GM12878 (cell line): ENCODE results near the gene OOEP. TPM values are rescaled to one million over a fixed set of nuclear protein-coding genes. Genes with fewer than 3 reads are reported as not detected.

ENCODE experiments used
- ATAC-seq: fragments of 200-7000 bp; cut with Tn5 transposase; 3 replicates; pipeline ENCODE4 v1.9.1; 2020; ENCODE audit warnings: mild to moderate bottlenecking, moderate library complexity
- BruUV-seq: library from RNA; stranded (reverse); fragments of 400-500 nt; replicated peaks from 2 replicates; lab custom pipeline; 2021; lab: Mats Ljungman, UMichigan
- CTCF ChIA-PET: fragments of 300-600 bp; sonication (Branson Sonifier 250); formaldehyde crosslinking; extraction: SDS; loops from one replicate; lab custom pipeline; 2021; ENCODE audit warnings: inconsistent platforms; lab: Yijun Ruan, JAX
- POLR2A ChIA-PET: fragments of 350-600 bp; formaldehyde crosslinking; extraction: SDS; loops from one replicate; lab custom pipeline; 2021; ENCODE audit warnings: inconsistent platforms; lab: Charles Lee
- RAD21 ChIA-PET: fragments of 300-600 bp; sonication (Branson Sonifier 250); formaldehyde crosslinking; loops from one replicate; lab custom pipeline; 2023; ENCODE audit warnings: antibody characterized with exemption; ENCODE audit not compliant: unreplicated experiment; lab: Charles Lee
- SMC1A ChIA-PET: fragments of 300-600 bp; sonication (Branson Sonifier 250); formaldehyde crosslinking; loops from one replicate; lab custom pipeline; 2023; ENCODE audit not compliant: unreplicated experiment, uncharacterized antibody; lab: Charles Lee
- DNase-seq: peaks from one replicate; pipeline ENCODE4 v3.0.0-alpha.2; 2011; ENCODE audit warnings: low read depth, low spot score
- FAIRE-seq: peaks from 3 replicates; lab custom pipeline; 2011; peaks lifted over from hg19 to GRCh38; lab: Jason Lieb, UNC
- H2AFZ ChIP-seq: 2 replicates; pipeline ENCODE4 v1.6.0; 2011; ENCODE audit warnings: low read depth, low read length, control low read depth; ENCODE audit not compliant: control insufficient read depth
- H3K27ac ChIP-seq: 2 replicates; pipeline ENCODE4 v1.5.1; 2011; ENCODE audit warnings: control low read depth; ENCODE audit not compliant: control insufficient read depth, insufficient read depth
- H3K27me3 ChIP-seq, 2 experiments: replicated peaks in 1 of 2; 2 replicates each; pipeline versions ENCODE4 v1.6.0 to v1.6.1; 2011; ENCODE audit warnings: low read length in 1 of 2; ENCODE audit not compliant: control insufficient read depth in 2 of 2, insufficient read depth in 2 of 2
- H3K36me3 ChIP-seq, 2 experiments: 2 replicates each; pipeline ENCODE4 v1.5.1; 2011; ENCODE audit warnings: low read length in 1 of 2; ENCODE audit not compliant: control insufficient read depth in 2 of 2, insufficient read depth in 2 of 2
- H3K4me1 ChIP-seq: 2 replicates; pipeline ENCODE4 v1.6.1; 2011; ENCODE audit warnings: mild to moderate bottlenecking, low read length, moderate library complexity, mixed read lengths; ENCODE audit not compliant: control insufficient read depth, insufficient read depth
- H3K4me2 ChIP-seq: 2 replicates; pipeline ENCODE4 v1.6.0; 2011; ENCODE audit warnings: control low read depth; ENCODE audit not compliant: control insufficient read depth, insufficient read depth
- H3K4me3 ChIP-seq: fragments of 200-600 bp; sonication (generic); 2 replicates; pipeline ENCODE4 v1.5.1; 2016
- H3K79me2 ChIP-seq: 2 replicates; pipeline ENCODE4 v1.6.0; 2011; ENCODE audit warnings: low read length; ENCODE audit not compliant: control insufficient read depth, insufficient read depth
- H3K9ac ChIP-seq: 2 replicates; pipeline ENCODE4 v1.8.0; 2011; ENCODE audit warnings: low read length, control low read depth, mixed read lengths; ENCODE audit not compliant: control insufficient read depth, insufficient read depth
- H3K9me3 ChIP-seq: replicated peaks from 3 replicates; pipeline ENCODE4 v1.5.1; 2011; ENCODE audit warnings: mild to moderate bottlenecking, low read length; ENCODE audit not compliant: control insufficient read depth, insufficient read depth
- H4K20me1 ChIP-seq: 2 replicates; pipeline ENCODE4 v1.6.0; 2011; ENCODE audit not compliant: control insufficient read depth, insufficient read depth
- ETV6 ChIP-seq, 2 experiments: fragments of 450-650 bp in 1 of 2; IDR thresholded peaks in 1 of 2; conservative IDR thresholded peaks in 1 of 2; 2 replicates each; pipeline ENCODE4 v1.6.1; 2014; ENCODE audit warnings: antibody characterized with exemption in 1 of 2, borderline replicate concordance in 1 of 2, low read depth in 1 of 2, mild to moderate bottlenecking in 1 of 2, moderate library complexity in 1 of 2
- GABPA ChIP-seq: IDR thresholded peaks from 2 replicates; pipeline ENCODE4 v1.6.1; 2014; ENCODE audit warnings: antibody characterized with exemption, low read depth, mild to moderate bottlenecking, inconsistent platforms
- GATAD2B ChIP-seq: fragments of 450-650 bp; conservative IDR thresholded peaks from 2 replicates; pipeline ENCODE4 v1.6.1; 2017; ENCODE audit warnings: low read depth, mild to moderate bottlenecking, moderate library complexity
- HDGF ChIP-seq: fragments of 450-650 bp; IDR thresholded peaks from 2 replicates; pipeline ENCODE4 v1.6.1; 2016; ENCODE audit warnings: antibody characterized with exemption
- NBN ChIP-seq: fragments of 450-650 bp; IDR thresholded peaks from 2 replicates; pipeline ENCODE4 v1.6.1; 2016
- NR2F1 ChIP-seq: fragments of 450-650 bp; conservative IDR thresholded peaks from 2 replicates; pipeline ENCODE4 v1.6.1; 2017; ENCODE audit warnings: mild to moderate bottlenecking
- RUNX3 ChIP-seq: IDR thresholded peaks from 2 replicates; pipeline ENCODE4 v1.6.1; 2012; ENCODE audit warnings: low read length, inconsistent platforms
- TARDBP ChIP-seq: IDR thresholded peaks from 2 replicates; pipeline ENCODE4 v1.6.1; 2016; ENCODE audit warnings: borderline replicate concordance
- WGBS: methylation state at CpG from one replicate; pipeline ENCODE4 v1.1.6; 2016; ENCODE audit warnings: low lambda C conversion rate; ENCODE audit not compliant: insufficient replicate concordance, insufficient coverage; ENCODE audit errors: missing lambda C conversion rate; 5-methylcytosine and 5-hydroxymethylcytosine counted together
- in situ Hi-C: fragments of 300-500 bp; cut with MboI; formaldehyde crosslinking; loops from 9 replicates; pipeline ENCODE4 v1.14.3; 2018; ENCODE audit warnings: mixed read lengths
- intact Hi-C: fragments of 100-400 bp; cut with micrococcal nuclease; formaldehyde crosslinking; loops from one replicate; pipeline ENCODE4 v1.14.2; 2022; ENCODE audit not compliant: unreplicated experiment
- polyA plus RNA-seq, 11 experiments: library from polyadenylated mRNA; depleted of rRNA in 4 of 11; unstranded in 6 of 11; stranded (reverse) in 5 of 11; fragments of >200 nt; fragmentation: Nextera tagmentation in 4 of 11; fragmentation: Illumina TruSeq in 1 of 11; extraction: Ambion mirVana in 4 of 11; extraction: Trizol in 1 of 11; gene quantifications; 1 replicate in 1 of 11; 2 replicates in 10 of 11; pipeline versions ENCODE4 v1.2.1 to v1.2.3, GENCODE V29; 2011 to 2016; ENCODE audit warnings: inconsistent platforms in 2 of 11, missing spikeins in 2 of 11, low read depth in 1 of 11
- total RNA-seq, 4 experiments: library from RNA; depleted of rRNA in 3 of 4; stranded (reverse); fragments of >200 nt in 3 of 4; fragmentation: Illumina TruSeq in 1 of 4; extraction: Trizol in 1 of 4; gene quantifications; 2 replicates each; pipeline versions ENCODE4 v1.2.1 to v1.2.3, GENCODE V29; 2013 to 2021
- TF ChIP-seq, protein P1 (sequence below): fragments of 150-350 bp; IDR thresholded peaks from 2 replicates; pipeline ENCODE4 v1.6.1; 2016; ENCODE audit warnings: low read depth, low read length

OOEP gene
- total and polyA plus RNA-seq, 10 of the 15 experiments (the other 5 are each of a cell fraction or from before 2014, with no cell fraction given): 0.08 TPM; not detected in 9

DNA sequence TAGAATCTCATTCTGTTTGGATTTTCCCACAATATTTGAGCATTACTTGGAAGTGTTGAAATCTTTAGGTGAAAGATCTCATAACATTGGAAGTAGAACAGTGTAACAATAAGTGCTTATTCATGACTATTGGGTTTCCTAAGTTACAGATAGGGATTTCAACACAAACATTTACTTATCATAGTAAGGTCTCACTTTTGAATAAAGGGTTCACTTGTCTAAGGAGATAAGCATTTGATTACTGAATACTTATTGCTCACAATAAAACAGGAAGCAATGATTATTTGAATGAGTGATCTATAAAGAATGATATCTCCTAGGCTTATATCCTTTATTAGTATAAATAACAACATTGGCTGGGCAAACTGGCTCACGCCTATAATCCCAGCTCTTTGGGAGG is 39.7 kb upstream of the OOEP start:
- TF ChIP-seq NR2F1 (no peak), HDGF (no peak), GABPA (no peak), TARDBP (no peak), NBN (no peak), ETV6 (conservative IDR thresholded peaks at IDR 0.05 in 1 of 2, IDR thresholded peaks at IDR 0.05 in 1 of 2; ENCODE audit: borderline replicate concordance in 1 of 2, low read depth in 1 of 2) (no peak), GATAD2B (no peak), RUNX3 (no peak)
- TF ChIP-seq, protein P1, sequence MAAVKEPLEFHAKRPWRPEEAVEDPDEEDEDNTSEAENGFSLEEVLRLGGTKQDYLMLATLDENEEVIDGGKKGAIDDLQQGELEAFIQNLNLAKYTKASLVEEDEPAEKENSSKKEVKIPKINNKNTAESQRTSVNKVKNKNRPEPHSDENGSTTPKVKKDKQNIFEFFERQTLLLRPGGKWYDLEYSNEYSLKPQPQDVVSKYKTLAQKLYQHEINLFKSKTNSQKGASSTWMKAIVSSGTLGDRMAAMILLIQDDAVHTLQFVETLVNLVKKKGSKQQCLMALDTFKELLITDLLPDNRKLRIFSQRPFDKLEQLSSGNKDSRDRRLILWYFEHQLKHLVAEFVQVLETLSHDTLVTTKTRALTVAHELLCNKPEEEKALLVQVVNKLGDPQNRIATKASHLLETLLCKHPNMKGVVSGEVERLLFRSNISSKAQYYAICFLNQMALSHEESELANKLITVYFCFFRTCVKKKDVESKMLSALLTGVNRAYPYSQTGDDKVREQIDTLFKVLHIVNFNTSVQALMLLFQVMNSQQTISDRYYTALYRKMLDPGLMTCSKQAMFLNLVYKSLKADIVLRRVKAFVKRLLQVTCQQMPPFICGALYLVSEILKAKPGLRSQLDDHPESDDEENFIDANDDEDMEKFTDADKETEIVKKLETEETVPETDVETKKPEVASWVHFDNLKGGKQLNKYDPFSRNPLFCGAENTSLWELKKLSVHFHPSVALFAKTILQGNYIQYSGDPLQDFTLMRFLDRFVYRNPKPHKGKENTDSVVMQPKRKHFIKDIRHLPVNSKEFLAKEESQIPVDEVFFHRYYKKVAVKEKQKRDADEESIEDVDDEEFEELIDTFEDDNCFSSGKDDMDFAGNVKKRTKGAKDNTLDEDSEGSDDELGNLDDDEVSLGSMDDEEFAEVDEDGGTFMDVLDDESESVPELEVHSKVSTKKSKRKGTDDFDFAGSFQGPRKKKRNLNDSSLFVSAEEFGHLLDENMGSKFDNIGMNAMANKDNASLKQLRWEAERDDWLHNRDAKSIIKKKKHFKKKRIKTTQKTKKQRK: no peak
- POLR2A ChIA-PET: no interaction called here
- H3K4me1 ChIP-seq: no peaks in the 10 kb centered on the region
- DNase-seq (no peak), FAIRE-seq (no peak), ATAC-seq (no peak)
- RAD21 ChIA-PET: no interaction called here
- CTCF ChIA-PET: no interaction called here
- no peak overlapping the region for H3K4me3 ChIP-seq
- SMC1A ChIA-PET: interaction anchor here (1.6 kb wide), 1 partner anchor 29 kb away, joined by 3 read pairs; no protein-coding TSS in a partner anchor
- no peak overlapping the region for H2AFZ ChIP-seq
- H3K36me3 ChIP-seq: no peaks in the 10 kb centered on the region
- no peaks in the 10 kb centered on the region for H4K20me1 ChIP-seq
- intact Hi-C loops: no loop called here
- H3K27me3 ChIP-seq: no peaks in the 10 kb centered on the region
- H3K9me3 ChIP-seq: no peaks in the 10 kb centered on the region
- H3K79me2 ChIP-seq: no peaks in the 10 kb centered on the region
- in situ Hi-C loops: no loop called here
- H3K4me2 ChIP-seq: no peak overlapping the region
- no TSS peak for BruUV-seq
- no peak overlapping the region for H3K27ac ChIP-seq
- no peak overlapping the region for H3K9ac ChIP-seq
- WGBS: 100% methylated on average over 1 of the region's 1 CpG
